Activated CD4-positive, alpha-beta T cell treated with anti-CD3 and anti-CD28 coated beads for 4 hours (primary cell): Measurements from ENCODE around the gene RAB20.
"Not testable (repeated sequence)": the region's sequence is repeated elsewhere in the genome, so short reads cannot be mapped to it uniquely, and the experiment has no call there.

Source experiments
- DNase-seq, 2 donors: peaks; one replicate each; pipeline ENCODE4 v3.0.0-alpha.2; 2020

RAB20 gene

GRCh38 chr13:110506859-110507566 is 54.5 kb downstream of the RAB20 start:
- DNase-seq, result no peak

- no peak for DNase-seq
Observed at GRCh38 chr13:110506396-110506795, 55.1 kb downstream of the RAB20 start.

GRCh38 chr13:110505594-110505993 is 55.9 kb downstream of the RAB20 start:
- no peak for DNase-seq

- no peak for DNase-seq
Observed at GRCh38 chr13:110503979-110504499, 57.5 kb downstream of the RAB20 start.

GRCh38 chr13:110503037-110503901 is 58.3 kb downstream of the RAB20 start:
- DNase-seq, result no peak

GRCh38 chr13:110501188-110501587 is 60.3 kb downstream of the RAB20 start:
- DNase-seq, result no peak

GRCh38 chr13:110500341-110500740 is 61.2 kb downstream of the RAB20 start:
- no peak for DNase-seq

- no peak for DNase-seq
Observed at GRCh38 chr13:110499621-110500281, 61.8 kb downstream of the RAB20 start.

- DNase-seq, result no peak
Observed at GRCh38 chr13:110498765-110499164, 62.8 kb downstream of the RAB20 start.

GRCh38 chr13:110498327-110498726 is 63.2 kb downstream of the RAB20 start:
- no peak for DNase-seq

- not testable (repeated sequence) for DNase-seq
Observed at GRCh38 chr13:110497896-110498295, 63.6 kb downstream of the RAB20 start.

- DNase-seq, result no peak
Observed at GRCh38 chr13:110497003-110497402, 64.5 kb downstream of the RAB20 start.

- no peak for DNase-seq
Observed at GRCh38 chr13:110496281-110496680, 65.2 kb downstream of the RAB20 start.

GRCh38 chr13:110495881-110496280 is 65.6 kb downstream of the RAB20 start:
- DNase-seq, result no peak

GRCh38 chr13:110495376-110495775 is 66.1 kb downstream of the RAB20 start:
- no peak for DNase-seq

- no peak for DNase-seq
Observed at GRCh38 chr13:110493613-110494012, 67.9 kb downstream of the RAB20 start.

- DNase-seq, result no peak
Observed at GRCh38 chr13:110492679-110493593, 68.6 kb downstream of the RAB20 start.

- DNase-seq, result no peak
Observed at GRCh38 chr13:110491869-110492678, 69.4 kb downstream of the RAB20 start.

GRCh38 chr13:110490009-110490770 is 71.3 kb downstream of the RAB20 start:
- DNase-seq, result no peak

GRCh38 chr13:110486880-110487279 is 74.6 kb downstream of the RAB20 start:
- not testable (repeated sequence) for DNase-seq
